ENCODE measurements around the gene MS4A3.
"Not testable (repeated sequence)": the region's sequence is repeated elsewhere in the genome, so short reads cannot be mapped to it uniquely, and the experiment has no call there.

MS4A3 gene, protein sequence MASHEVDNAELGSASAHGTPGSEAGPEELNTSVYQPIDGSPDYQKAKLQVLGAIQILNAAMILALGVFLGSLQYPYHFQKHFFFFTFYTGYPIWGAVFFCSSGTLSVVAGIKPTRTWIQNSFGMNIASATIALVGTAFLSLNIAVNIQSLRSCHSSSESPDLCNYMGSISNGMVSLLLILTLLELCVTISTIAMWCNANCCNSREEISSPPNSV

DNA sequence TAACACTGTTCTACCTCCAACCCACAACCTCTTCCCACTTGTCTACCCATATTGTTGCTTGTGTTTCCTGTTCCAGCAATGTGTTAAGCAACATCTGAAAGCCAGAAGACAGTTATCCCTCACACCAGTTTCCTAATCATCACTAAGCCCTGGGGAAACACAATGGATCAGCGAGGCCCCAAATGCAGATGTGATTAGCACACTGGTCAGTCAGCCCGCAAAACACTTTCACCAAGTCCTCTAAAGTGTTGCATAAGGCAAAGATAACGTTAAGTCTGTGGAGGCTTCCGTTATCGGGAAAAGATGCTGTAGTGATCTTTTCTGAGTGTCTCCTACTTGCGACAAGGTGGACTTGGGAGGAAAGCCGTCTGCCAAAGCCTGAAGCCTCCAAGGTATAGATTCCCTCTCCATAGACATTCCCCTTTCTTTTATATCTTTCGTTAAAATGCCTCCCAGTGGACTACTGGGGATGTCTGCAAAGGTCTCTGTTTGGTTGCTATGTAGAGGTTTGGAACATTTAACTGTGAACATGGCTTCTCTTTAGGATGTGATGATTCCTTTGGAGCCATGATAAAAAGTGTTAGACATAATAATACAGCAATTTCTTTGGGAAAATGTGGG is at the start of gene MS4A3:
Gene MS4A3 (plus strand): TSS at position 317 of the 621 bp plus-strand sequence. CDS start 4,496 bp downstream, outside the sequence.
- H3K9me3 ChIP-seq (ENCODE audit: control insufficient read depth, insufficient read depth, low read depth, low read length): no peaks in the 10 kb centered on the region
- no peaks in the 10 kb centered on the region for H3K4me1 ChIP-seq (ENCODE audit: control insufficient read depth, insufficient read depth, low read length)
- no peaks in the 10 kb centered on the region for H3K27me3 ChIP-seq (ENCODE audit: control insufficient read depth, insufficient read depth, low read length)
- no peak within 1 kb of the TSS for H3K4me3 ChIP-seq (ENCODE audit: low read depth, low read length)
- H3K27ac ChIP-seq (ENCODE audit: low read depth, low read length): no peak within 1 kb of the TSS
- H3K36me3 ChIP-seq (ENCODE audit: control insufficient read depth, insufficient read depth, low read length): no peaks in the 10 kb centered on the region
- no peak within 1 kb of the TSS for H3K9ac ChIP-seq (ENCODE audit: low read length)

DNA sequence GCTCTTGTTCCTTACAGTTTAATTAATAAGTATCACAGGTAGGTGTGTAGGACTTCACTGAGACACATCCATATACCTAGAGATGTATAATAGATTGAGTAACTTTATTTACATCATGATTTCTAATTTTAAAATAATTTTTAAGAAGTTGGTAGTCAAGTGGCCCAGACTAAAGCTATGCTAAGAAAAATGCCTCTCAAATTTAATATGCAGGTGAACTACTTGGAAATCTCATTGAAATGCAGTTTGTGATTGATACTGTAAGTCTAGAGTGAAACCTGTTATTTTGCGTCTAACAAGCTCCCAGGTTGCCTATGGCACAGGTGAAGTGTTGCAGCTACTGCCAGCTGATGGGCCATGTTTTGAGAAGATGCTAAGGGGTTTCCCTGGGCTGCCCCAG is 39.6 kb upstream of the MS4A3 start, which contains the start of gene OOSP4B:
Gene OOSP4B (plus strand): TSS at position 301 of the 400 bp plus-strand sequence.
- H3K9me3 ChIP-seq (ENCODE audit: control insufficient read depth, insufficient read depth, low read depth, low read length): no peaks in the 10 kb centered on the region
- 0 out of 2 replicates have a peak, but pooled peaks cover 12% of the 10 kb centered on the region for H3K4me1 ChIP-seq (ENCODE audit: control insufficient read depth, insufficient read depth, low read length)
- no peak within 1 kb of the TSS for H3K27ac ChIP-seq (ENCODE audit: low read depth, low read length)
- H3K4me3 ChIP-seq (ENCODE audit: low read depth, low read length): no peak within 1 kb of the TSS
- H3K27me3 ChIP-seq (ENCODE audit: control insufficient read depth, insufficient read depth, low read length): no peaks in the 10 kb centered on the region
- H3K36me3 ChIP-seq (ENCODE audit: control insufficient read depth, insufficient read depth, low read length): no peaks in the 10 kb centered on the region
- H3K9ac ChIP-seq (ENCODE audit: low read length): no peak within 1 kb of the TSS

DNA sequence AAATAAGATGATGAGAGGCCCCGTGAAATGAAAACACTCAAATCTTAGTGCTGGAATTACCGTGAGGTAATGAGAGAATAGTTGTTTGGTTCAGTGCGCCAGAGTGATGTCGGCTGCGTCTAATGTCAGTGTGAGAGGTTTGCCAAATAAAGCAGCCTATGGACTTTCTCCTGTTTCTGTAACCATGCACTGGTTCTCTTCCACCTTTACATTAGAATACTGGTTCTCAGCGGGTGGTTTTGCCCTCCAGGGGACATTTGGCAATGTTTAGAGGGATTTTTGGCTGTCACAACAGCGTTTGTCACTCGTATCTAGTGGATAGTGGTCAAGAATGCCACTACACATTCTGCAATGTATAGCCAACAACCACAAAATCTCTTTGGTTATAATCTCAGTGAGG is 38.4 kb upstream of the MS4A3 start:
- Histone ChIP-seq H3K9ac (ENCODE audit: low read length) (no peak overlapping the region), H3K4me3 (ENCODE audit: low read depth, low read length) (no peak overlapping the region), H3K36me3 (ENCODE audit: control insufficient read depth, insufficient read depth, low read length) (no peaks in the 10 kb centered on the region), H3K4me1 (ENCODE audit: control insufficient read depth, insufficient read depth, low read length) (0 out of 2 replicates have a peak, but pooled peaks cover 12% of the 10 kb centered on the region), H3K27ac (ENCODE audit: low read depth, low read length) (no peak overlapping the region), H3K9me3 (ENCODE audit: control insufficient read depth, insufficient read depth, low read depth, low read length) (no peaks in the 10 kb centered on the region), H3K27me3 (ENCODE audit: control insufficient read depth, insufficient read depth, low read length) (no peaks in the 10 kb centered on the region)

DNA sequence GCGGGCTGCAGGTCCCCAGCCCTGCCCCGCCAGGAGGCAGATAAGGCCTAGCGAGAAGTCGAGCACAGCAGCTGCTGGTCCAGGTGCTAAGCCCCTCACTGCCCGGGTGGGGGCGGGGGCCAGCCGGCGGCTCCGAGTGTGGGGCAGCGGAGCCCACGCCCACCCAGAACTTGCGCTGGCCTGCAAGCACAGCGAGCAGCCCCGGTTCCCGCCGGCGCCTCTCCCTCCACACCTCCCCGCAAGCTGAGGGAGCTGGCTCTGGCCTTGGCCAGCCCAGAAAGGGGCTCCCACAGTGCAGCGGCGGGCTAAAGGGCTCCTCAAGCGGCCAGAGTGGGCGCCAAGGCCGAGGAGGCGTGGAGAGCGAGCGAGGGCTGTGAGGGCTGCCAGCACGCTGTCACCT is 36.1 kb upstream of the MS4A3 start:
- not testable (repeated sequence) for H3K4me3 ChIP-seq (ENCODE audit: low read depth, low read length); H3K36me3 ChIP-seq (ENCODE audit: control insufficient read depth, insufficient read depth, low read length); H3K9me3 ChIP-seq (ENCODE audit: control insufficient read depth, insufficient read depth, low read depth, low read length); H3K27me3 ChIP-seq (ENCODE audit: control insufficient read depth, insufficient read depth, low read length); H3K27ac ChIP-seq (ENCODE audit: low read depth, low read length); H3K9ac ChIP-seq (ENCODE audit: low read length)
- 0 out of 2 replicates have a peak, but pooled peaks cover 12% of the 10 kb centered on the region for H3K4me1 ChIP-seq (ENCODE audit: control insufficient read depth, insufficient read depth, low read length)

DNA sequence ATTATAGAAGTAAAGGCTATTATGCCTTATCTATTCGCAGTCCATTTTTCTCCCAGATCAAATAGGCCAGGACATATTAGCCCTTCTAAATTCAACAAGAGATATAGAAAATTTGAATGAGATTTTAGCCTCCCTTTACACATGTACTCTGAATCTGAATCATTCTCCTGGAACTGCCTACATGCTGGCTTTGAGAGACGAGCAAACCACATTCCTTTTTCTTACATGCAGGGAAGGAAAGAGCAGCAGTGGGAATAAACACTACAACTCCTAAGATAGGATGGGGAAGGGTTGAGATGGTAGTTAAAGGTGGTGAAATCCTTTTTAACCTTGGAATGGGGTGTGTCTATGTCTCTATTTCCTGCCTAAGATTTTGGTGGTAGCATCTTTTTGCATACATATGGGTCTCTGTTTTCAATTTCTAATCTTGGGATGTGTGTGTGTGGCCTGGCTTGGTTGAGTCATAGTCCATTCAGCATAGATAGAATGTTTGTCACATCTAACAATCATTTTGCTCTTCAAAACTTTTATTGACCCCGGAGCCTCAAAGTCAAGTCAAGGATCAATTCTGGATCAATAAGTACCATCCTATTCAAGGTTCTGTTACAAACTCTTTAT is 27.3 kb upstream of the MS4A3 start:
- no peaks in the 10 kb centered on the region for H3K36me3 ChIP-seq (ENCODE audit: control insufficient read depth, insufficient read depth, low read length)
- H3K9me3 ChIP-seq (ENCODE audit: control insufficient read depth, insufficient read depth, low read depth, low read length): no peaks in the 10 kb centered on the region
- no peaks in the 10 kb centered on the region for H3K4me1 ChIP-seq (ENCODE audit: control insufficient read depth, insufficient read depth, low read length)
- no peak overlapping the region for H3K9ac ChIP-seq (ENCODE audit: low read length)
- no peaks in the 10 kb centered on the region for H3K27me3 ChIP-seq (ENCODE audit: control insufficient read depth, insufficient read depth, low read length)
- H3K27ac ChIP-seq (ENCODE audit: low read depth, low read length): no peak overlapping the region
- no peak overlapping the region for H3K4me3 ChIP-seq (ENCODE audit: low read depth, low read length)

DNA sequence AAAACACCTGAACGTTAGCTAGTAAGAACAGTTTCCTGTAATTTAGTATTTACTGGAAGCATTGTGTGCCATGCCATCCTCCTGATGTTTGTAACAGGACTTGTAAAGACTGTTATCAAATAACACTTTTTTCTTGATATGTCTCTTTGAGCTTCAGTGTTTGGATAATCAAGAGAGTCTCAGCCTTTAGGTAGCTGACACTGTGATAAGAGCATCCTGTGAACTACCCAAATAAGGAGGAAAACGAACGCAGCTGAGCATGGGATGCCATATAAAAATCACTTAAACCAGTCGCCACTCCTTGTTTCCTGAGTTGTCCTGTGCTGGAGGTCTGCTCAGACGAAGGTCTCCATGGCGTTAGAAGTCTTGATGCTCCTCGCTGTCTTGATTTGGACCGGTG is 16.4 kb upstream of the MS4A3 start, which contains the start of gene OOSP2:
Gene OOSP2 (plus strand): TSS at position 301 of the 400 bp plus-strand sequence. CDS start 51 bp downstream, at position 352.
- H3K36me3 ChIP-seq (ENCODE audit: control insufficient read depth, insufficient read depth, low read length): no peaks in the 10 kb centered on the region
- H3K4me3 ChIP-seq (ENCODE audit: low read depth, low read length): no peak within 1 kb of the TSS
- no peak within 1 kb of the TSS for H3K27ac ChIP-seq (ENCODE audit: low read depth, low read length)
- H3K27me3 ChIP-seq (ENCODE audit: control insufficient read depth, insufficient read depth, low read length): no peaks in the 10 kb centered on the region
- H3K9ac ChIP-seq (ENCODE audit: low read length): no peak within 1 kb of the TSS
- H3K9me3 ChIP-seq (ENCODE audit: control insufficient read depth, insufficient read depth, low read depth, low read length): no peaks in the 10 kb centered on the region
- peaks cover 3% of the 10 kb centered on the region; the same call in 1 of the 2 replicates for H3K4me1 ChIP-seq (ENCODE audit: control insufficient read depth, insufficient read depth, low read length)

DNA sequence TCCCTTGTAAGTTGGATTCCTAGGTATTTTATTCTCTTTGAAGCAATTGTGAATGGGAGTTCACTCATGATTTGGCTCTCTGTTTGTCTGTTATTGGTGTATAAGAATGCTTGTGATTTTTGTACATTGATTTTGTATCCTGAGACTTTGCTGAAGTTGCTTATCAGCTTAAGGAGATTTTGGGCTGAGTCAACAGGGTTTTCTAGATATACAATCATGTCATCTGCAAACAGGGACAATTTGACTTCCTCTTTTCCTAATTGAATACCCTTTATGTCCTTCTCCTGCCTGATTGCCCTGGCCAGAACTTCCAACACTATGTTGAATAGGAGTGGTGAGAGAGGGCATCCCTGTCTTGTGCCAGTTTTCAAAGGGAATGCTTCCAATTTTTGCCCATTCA is 6.0 kb upstream of the MS4A3 start:
- not testable (repeated sequence) for H3K27me3 ChIP-seq (ENCODE audit: control insufficient read depth, insufficient read depth, low read length); H3K9me3 ChIP-seq (ENCODE audit: control insufficient read depth, insufficient read depth, low read depth, low read length); H3K4me3 ChIP-seq (ENCODE audit: low read depth, low read length); H3K36me3 ChIP-seq (ENCODE audit: control insufficient read depth, insufficient read depth, low read length); H3K4me1 ChIP-seq (ENCODE audit: control insufficient read depth, insufficient read depth, low read length); H3K27ac ChIP-seq (ENCODE audit: low read depth, low read length); H3K9ac ChIP-seq (ENCODE audit: low read length)

DNA sequence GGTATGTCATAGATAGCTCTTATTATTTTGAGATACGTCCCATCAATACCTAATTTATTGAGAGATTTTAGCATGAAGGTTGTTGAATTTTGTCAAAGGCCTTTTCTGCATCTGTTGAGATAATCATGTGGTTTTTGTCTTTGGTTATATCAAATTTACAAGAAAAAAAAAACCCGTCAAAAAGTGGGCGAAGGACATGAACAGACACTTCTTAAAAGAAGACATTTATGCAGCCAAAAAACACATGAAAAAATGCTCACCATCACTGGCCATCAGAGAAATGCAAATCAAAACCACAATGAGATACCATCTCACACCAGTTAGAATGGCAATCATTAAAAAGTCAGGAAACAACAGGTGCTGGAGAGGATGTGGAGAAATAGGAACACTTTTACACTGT is 5.6 kb upstream of the MS4A3 start:
- not testable (repeated sequence) for H3K27me3 ChIP-seq (ENCODE audit: control insufficient read depth, insufficient read depth, low read length); H3K27ac ChIP-seq (ENCODE audit: low read depth, low read length); H3K4me1 ChIP-seq (ENCODE audit: control insufficient read depth, insufficient read depth, low read length); H3K36me3 ChIP-seq (ENCODE audit: control insufficient read depth, insufficient read depth, low read length); H3K9me3 ChIP-seq (ENCODE audit: control insufficient read depth, insufficient read depth, low read depth, low read length); H3K9ac ChIP-seq (ENCODE audit: low read length); H3K4me3 ChIP-seq (ENCODE audit: low read depth, low read length)

DNA sequence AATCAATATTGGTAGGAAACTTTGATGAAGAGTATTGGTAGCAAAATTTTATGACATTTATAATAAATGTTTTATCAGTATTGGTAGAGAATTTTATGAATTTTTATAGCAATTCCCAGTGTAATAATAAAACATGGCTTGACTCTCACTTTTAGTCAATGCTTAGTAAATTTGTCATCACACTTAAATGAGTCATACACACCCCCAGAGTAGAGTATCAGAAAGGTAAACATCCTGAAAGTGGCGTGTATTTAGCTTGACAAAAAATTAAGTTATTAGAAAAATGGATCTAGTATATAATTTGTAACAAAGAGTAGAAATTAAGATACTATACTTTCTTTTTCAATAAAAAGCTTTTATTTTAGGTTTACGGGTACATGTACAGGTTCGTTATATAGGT is 2.6 kb downstream of the MS4A3 start:
- no peak overlapping the region for H3K4me3 ChIP-seq (ENCODE audit: low read depth, low read length)
- H3K9me3 ChIP-seq (ENCODE audit: control insufficient read depth, insufficient read depth, low read depth, low read length): no peaks in the 10 kb centered on the region
- no peaks in the 10 kb centered on the region for H3K27me3 ChIP-seq (ENCODE audit: control insufficient read depth, insufficient read depth, low read length)
- no peak overlapping the region for H3K9ac ChIP-seq (ENCODE audit: low read length)
- H3K27ac ChIP-seq (ENCODE audit: low read depth, low read length): no peak overlapping the region
- H3K36me3 ChIP-seq (ENCODE audit: control insufficient read depth, insufficient read depth, low read length): no peaks in the 10 kb centered on the region
- no peaks in the 10 kb centered on the region for H3K4me1 ChIP-seq (ENCODE audit: control insufficient read depth, insufficient read depth, low read length)

DNA sequence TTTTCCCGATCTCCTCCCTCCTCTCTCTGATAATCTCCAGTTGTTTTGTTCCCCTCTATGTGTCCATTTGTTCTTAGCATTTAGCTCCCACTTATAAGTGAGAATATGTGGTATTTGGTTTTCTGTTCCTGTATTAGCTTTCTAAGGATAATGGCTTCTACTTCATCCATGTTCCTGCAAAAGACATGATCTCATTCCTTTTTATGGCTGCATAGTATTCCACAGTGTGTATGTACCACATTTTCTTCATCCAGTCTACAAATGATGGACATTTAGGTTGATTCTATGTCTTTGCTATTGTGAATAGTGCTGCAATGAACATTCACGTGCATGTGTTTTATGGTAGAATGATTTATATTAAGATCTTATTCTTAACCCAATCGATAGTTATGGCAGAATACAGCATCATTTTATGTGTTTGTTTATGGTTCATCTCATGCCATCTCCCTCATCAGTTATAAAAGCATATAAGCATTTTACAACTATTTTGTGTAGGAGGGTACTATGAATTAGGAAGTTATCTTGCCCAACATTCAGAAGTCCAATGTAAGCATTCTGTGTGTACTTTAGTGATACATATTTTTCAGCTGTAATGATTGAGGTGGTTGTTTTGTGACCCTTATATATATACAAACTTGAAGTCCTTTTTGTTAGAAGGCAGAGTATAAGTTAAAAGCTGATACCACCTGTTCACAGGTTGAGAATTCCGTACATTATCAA is 3.2 kb downstream of the MS4A3 start:
- Histone ChIP-seq H3K9ac (ENCODE audit: low read length) (no peak overlapping the region), H3K27ac (ENCODE audit: low read depth, low read length) (no peak overlapping the region)

DNA sequence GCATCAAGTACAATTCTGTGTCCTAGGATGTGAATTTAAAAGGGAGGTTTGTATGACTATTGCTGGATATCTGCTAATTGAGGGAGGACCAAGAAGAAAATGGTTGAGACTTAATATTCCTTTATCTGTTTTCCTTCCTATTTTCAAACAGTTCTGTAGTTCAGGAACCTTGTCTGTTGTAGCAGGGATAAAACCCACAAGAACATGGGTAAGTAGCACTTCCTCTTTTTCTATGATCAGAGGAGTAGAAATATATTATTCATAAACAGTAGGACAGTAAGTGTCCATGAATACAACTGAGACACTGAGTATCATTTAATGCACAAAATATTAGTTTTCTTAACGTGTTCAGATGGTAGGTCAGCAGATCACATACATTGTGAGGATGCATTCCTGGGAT is 7.6 kb downstream of the MS4A3 start:
- Histone ChIP-seq H3K9me3 (ENCODE audit: control insufficient read depth, insufficient read depth, low read depth, low read length) (no peaks in the 10 kb centered on the region), H3K9ac (ENCODE audit: low read length) (no peak overlapping the region), H3K4me3 (ENCODE audit: low read depth, low read length) (no peak overlapping the region), H3K4me1 (ENCODE audit: control insufficient read depth, insufficient read depth, low read length) (no peaks in the 10 kb centered on the region), H3K36me3 (ENCODE audit: control insufficient read depth, insufficient read depth, low read length) (no peaks in the 10 kb centered on the region), H3K27me3 (ENCODE audit: control insufficient read depth, insufficient read depth, low read length) (no peaks in the 10 kb centered on the region), H3K27ac (ENCODE audit: low read depth, low read length) (no peak overlapping the region)

More for the DNA sequence above, 3.2 kb downstream of the MS4A3 start:
- H3K27me3 ChIP-seq (ENCODE audit: control insufficient read depth, insufficient read depth, low read length): no peaks in the 10 kb centered on the region
- H3K9me3 ChIP-seq (ENCODE audit: control insufficient read depth, insufficient read depth, low read depth, low read length): no peaks in the 10 kb centered on the region
- H3K4me1 ChIP-seq (ENCODE audit: control insufficient read depth, insufficient read depth, low read length): no peaks in the 10 kb centered on the region
- no peak overlapping the region for H3K4me3 ChIP-seq (ENCODE audit: low read depth, low read length)
- no peaks in the 10 kb centered on the region for H3K36me3 ChIP-seq (ENCODE audit: control insufficient read depth, insufficient read depth, low read length)
